HG03103 (cell line): ENCODE results near the gene SPDYE3.
"Not testable (repeated sequence)": the region's sequence is repeated elsewhere in the genome, so short reads cannot be mapped to it uniquely, and the experiment has no call there.

Source experiments
- ATAC-seq: cut with Tn5 transposase; IDR thresholded peaks from one replicate; pipeline ENCODE4 v1.9.1; 2021; ENCODE audit warnings: low read depth; ENCODE audit not compliant: unreplicated experiment

Gene SPDYE3

DNA sequence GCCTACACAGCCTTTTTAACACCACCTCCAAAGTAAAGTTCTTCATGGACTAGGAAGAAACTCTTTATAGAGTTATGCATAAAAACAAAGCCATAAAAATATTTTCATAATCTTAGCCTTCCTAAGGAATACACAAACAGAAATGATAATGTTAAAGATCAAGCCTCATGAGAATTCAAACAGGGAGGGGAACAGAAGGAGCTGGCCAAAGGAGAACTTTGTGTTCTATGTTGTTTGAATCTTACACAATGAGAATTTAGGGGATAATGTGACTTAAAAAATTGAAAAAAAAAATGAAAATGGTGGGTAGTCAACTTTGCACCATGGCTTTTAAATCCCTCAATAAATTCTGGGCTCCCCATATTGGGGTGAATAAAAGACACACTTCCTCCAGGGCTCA, 41.3 kb downstream of the SPDYE3 start:
- no peak for ATAC-seq

DNA sequence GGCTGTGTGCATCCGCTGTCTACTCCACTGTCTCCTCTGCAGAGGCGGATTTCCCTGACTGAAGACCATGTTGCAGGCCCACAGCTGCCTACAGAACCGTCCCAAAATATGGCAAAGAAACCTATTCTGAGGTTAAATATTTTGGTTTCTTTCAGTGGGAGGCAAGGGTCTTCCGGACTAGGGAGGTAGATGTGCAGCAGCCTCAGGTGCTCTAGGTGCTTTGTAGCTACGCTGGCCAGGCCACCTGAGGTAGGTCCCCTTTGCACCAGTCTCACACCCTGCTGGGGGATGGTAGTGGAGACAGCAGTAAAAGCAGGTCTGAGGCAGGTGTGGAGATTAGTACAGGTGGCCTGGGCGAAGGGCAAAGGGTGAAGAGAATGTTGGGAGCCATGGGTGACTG, 42.3 kb downstream of the SPDYE3 start:
- no peak for ATAC-seq

DNA sequence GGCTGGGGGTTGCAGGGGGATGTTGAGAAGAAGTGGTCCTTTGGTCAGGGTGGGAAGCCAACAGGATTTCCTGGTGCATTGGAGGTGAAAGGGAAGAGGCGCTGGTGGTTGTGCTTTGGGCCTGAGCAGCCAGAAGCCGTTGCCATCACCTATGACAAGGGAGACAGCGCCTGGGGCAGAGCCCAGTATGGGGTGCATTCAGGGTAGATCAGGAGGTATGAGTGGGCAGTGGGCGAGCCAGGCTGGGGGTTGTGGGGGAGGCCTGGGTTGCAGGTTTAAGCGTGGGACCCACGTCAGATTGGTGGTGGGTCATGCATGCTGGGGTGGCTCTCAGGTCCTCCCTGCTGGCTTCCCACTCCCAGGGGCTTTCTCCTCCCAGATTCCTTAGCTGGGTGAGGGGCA, 44.2 kb downstream of the SPDYE3 start:
- no peak for ATAC-seq

- ATAC-seq, result not testable (repeated sequence)
These were observed 44.8 kb downstream of the SPDYE3 start for GRCh38 chr7:100352230-100352781.

DNA sequence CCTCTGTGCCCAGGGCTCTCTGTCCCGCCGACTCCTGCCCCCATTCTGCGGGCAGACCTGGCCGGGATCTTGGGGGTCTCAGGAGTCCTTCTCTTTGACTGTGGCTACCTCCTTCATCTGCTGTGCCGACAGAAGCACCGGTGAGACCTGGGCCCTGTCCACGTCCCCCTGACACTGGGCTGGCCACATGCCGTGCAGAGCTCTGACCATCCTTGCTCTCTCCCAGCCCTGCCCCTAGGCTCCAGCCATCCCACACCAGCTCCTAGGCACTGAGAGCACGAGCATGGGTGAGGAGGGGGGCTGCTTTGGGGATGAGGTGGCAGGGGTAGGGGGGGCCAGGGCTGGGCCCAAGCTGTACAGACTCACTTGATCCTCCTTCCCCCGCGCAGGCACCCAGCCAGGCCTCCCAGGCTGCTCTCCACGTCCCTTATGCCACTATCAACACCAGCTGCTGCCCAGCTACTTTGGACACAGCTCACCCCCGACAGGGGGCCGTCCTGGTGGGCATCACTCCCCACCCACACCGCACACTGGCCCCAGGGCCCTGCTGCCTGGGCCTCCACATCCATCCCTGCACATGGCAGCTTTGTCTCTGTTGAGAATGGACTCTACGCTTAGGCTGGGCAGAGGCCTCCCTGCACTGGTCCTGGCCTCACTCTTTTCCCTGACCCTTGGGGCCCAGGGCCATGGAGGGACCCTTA, 45.6 kb downstream of the SPDYE3 start:
- no peak for ATAC-seq

DNA sequence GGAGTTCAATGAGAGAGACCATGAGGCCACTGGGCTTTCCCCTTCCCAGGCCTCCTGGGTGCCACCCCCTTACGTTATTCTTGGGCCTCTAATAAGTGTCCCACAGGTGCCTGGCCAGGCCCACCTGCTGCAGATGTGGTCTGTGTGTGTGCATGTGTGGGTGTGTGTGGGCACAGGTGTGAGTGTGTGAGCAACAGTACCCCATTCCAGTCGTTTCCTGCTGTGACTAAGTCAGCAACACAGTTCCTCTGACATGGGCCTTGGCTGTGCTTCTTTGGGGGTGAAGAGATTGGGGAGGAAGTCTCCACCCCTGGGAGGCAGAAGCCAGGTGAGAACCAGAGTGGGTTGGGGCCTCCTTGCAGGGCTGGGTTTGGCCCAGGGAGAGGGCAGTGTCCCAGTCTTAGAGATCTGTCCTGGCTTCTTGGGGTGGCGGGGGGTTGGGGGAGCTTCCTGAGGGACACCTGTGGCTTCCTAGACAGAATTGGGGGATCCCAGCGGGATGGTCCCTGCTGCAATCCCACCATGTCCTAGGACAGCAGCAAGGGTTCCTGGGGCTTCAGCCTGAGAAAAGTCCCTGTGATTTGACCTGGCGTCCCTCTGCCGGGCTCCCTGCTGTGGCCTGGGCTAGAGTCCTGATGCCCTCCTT, 46.3 kb downstream of the SPDYE3 start:
- ATAC-seq, result no peak

- ATAC-seq, result no peak
These were observed 49.0 kb downstream of the SPDYE3 start for GRCh38 chr7:100356416-100357068.

- ATAC-seq, result no peak
These were observed 49.6 kb downstream of the SPDYE3 start for GRCh38 chr7:100357131-100357561.

DNA sequence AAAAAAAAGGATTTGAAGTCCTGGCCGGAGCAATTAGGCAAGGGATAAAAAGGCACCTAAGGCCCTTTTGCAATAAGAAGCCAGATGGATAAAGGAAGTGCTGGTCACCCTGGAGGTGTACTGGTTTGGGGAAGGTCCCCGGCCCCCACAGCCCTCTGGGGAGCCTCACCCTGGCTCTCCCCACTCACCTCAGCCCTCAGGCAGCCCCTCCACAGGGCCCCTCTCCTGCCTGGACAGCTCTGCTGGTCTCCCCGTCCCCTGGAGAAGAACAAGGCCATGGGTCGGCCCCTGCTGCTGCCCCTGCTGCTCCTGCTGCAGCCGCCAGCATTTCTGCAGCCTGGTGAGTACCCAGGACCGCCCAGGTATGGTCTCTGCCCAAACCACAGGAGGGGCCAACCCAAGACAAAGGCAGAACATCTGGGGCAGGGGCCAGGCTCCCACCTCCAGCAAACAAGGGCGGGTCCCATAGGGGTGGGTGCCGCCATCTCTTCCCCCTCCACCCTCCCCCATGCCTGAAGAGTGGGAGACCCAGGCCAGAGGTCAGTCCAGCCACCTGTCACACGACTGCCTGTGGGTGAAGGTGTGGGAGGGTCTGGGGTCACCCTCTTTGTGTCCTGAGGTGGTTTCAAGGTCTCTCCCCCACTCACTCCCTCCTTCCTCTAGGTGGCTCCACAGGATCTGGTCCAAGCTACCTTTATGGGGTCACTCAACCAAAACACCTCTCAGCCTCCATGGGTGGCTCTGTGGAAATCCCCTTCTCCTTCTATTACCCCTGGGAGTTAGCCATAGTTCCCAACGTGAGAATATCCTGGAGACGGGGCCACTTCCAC, 50.7 kb downstream of the SPDYE3 start, which contains the start of gene PILRB:
Gene PILRB (plus strand): TSS at position 91 of the 830 bp plus-strand sequence. CDS start 186 bp downstream, at position 277.
- ATAC-seq, result no peak

- no peak for ATAC-seq
These were observed 51.3 kb downstream of the SPDYE3 start for GRCh38 chr7:100358857-100359212.

DNA sequence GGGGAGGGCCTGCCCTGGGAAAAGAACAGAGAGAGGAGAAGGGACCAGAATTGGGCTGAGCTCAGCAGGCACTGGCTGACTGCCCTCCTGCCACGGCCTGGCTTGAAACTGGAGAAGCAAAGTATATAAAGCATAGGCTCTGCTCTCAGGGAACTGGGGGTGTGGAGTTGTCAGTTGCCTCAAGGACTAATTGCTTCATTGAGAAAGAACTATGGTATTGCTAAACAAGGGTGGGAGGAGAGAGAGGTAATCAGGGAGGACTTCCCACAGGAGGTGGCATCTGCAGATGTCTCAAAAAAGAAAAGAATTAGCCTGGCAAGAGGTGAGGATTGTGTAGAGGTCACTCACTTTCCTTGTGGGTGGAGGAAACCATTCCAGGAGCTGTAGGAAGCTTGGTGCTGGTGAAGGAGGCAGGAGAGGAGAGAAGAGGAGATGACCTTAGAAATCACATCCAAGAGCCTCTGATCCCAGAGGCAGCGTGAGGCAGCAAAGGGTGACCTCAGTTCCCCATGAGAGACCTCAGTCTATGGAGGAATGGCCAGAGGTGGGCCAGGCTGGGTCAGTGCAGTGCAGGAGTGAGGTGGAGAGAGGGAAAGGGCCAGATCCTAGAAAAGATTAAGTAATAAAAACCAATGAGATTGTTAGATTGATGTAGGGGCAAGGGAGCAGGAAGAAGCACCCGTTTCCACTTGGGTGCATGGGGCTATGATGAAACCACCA, 52.8 kb downstream of the SPDYE3 start:
- no peak for ATAC-seq

DNA sequence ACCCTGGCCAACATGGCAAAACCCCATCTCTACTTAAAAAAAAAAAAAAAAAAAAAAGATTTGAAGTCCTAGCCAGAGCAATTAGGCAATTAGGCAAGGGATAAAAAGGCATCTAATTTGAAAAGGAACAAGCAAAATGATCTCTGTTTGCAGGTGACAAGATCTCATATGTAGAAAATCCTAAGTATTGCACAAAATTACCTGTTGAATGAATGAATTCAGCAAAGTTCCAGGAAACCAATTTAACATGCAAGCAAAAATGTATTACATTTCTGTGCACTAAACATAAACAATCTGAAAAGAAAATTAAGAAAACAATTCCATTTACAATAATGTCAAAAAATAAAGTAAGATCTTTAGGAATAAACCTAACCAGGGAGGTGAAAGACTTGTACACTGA, 55.6 kb downstream of the SPDYE3 start:
- ATAC-seq, result no peak

DNA sequence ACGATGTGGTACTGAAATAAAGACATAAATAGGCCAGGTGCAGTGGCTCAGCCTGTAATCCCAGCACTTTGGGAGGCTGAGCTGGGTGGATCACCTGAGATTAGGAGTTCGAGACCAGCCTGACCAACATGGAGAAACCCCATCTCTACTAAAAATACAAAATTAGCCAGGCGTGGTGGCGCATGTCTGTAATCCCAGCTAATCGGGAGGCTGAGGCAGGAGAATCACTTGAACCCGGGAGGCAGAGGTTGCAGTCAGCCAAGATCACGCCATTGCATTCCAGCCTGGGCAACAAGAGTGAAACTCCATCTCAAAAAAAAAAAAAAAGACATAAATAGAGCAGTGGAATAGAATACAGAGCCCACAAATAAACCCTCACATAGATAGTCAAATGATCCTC, 56.3 kb downstream of the SPDYE3 start:
- ATAC-seq, result not testable (repeated sequence)

GRCh38 chr7:100364480-100364879, 57.0 kb downstream of the SPDYE3 start:
- ATAC-seq, result no peak

DNA sequence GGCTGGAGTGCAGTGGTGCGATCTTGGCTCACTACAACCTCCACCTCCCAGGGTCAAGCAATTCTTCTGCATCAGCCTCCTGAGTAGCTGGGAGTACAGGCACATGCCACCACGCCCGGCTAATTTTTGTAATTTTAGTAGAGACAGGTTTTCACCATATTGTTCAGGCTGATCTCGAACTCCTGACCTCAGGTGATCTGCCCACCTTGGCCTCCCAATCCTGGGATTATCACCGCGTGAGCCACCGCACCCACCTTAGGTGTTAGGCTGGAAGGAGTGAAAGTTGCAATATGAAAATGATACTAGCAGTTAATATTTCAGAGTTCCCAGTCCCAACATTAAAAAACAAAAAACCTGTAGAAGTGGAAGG, 58.5 kb downstream of the SPDYE3 start:
- not testable (repeated sequence) for ATAC-seq

DNA sequence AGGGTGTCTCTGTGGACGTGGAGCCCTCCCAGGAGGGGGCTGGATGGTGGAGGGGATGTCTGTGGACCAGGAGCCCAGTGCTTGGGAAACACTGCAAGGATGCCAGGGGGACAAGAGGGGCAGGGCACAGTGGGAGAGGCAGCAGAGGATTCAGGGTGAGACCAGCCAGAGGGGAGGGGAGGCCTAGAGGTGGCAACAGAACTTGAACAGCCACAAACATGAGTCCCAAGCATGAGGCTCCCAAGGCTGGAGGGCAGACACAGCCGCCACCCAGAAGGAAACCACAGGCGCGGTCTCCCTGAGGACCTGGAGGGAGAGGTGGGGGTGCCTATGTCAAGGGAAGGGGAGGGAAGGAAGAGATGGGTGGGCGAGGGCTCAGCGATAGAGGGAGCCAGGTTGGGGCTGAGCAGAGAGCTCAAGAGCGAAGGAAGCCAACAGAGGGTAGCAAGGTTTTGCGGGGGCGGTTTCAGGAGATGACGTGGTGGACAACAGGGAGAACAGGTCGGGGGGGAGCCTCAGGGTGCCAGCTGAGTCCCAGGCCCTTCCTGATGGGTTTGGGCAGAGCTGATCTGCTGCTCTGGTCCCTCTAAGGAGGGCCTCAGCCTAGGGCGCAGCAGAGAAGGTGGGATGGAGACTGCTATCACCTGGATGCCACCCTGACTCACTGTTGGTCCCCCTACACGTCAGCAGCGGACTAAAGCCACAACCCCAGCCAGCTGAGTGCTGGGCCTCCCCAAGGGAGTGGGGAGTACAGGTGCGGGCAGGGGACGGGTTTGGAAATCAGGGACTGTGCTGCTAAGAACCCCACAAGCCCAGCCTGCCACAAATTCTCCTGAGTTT, 59.1 kb downstream of the SPDYE3 start:
- no peak for ATAC-seq

- ATAC-seq, result no peak
These were observed 59.7 kb downstream of the SPDYE3 start for GRCh38 chr7:100367251-100367620.

GRCh38 chr7:100367676-100368613, 60.4 kb downstream of the SPDYE3 start:
- ATAC-seq, result no peak
